OCI-LY1 (cell line): ENCODE results near the gene TENM4.

Source experiments
- H2AFZ ChIP-seq: fragments of 200-600 bp; sonication (generic), shearing (Covaris generic); 2 replicates; pipeline ENCODE4 v1.6.0; 2014; ENCODE audit warnings: antibody characterized with exemption, mild to moderate bottlenecking, low read length
- H3F3A ChIP-seq: fragments of 200-600 bp; sonication (generic), shearing (Covaris generic); 2 replicates; pipeline ENCODE4 v1.6.0; 2014; ENCODE audit warnings: mild to moderate bottlenecking, antibody characterized with exemption, low read length, moderate library complexity; ENCODE audit not compliant: insufficient read depth
- H3K27ac ChIP-seq: fragments of 200-600 bp; sonication (generic); 2 replicates; pipeline ENCODE4 v1.5.1; 2014; ENCODE audit warnings: low read length, mixed run types, mild to moderate bottlenecking, low read depth; ENCODE audit not compliant: poor library complexity, severe bottlenecking
- H3K27me3 ChIP-seq: fragments of 200-600 bp; sonication (generic); 2 replicates; pipeline ENCODE4 v1.6.0; 2014; ENCODE audit warnings: antibody characterized with exemption, mild to moderate bottlenecking, low read length, moderate library complexity; ENCODE audit not compliant: insufficient read depth
- H3K36me3 ChIP-seq: fragments of 200-600 bp; sonication (generic); 2 replicates; pipeline ENCODE4 v1.6.1; 2014; ENCODE audit warnings: mild to moderate bottlenecking, antibody characterized with exemption, low read length, moderate library complexity, mixed read lengths; ENCODE audit not compliant: insufficient read depth
- H3K4me1 ChIP-seq: fragments of 200-600 bp; sonication (generic); 2 replicates; pipeline ENCODE4 v1.5.1; 2014; ENCODE audit warnings: mild to moderate bottlenecking, low read length, moderate library complexity; ENCODE audit not compliant: insufficient read depth, severe bottlenecking
- H3K4me2 ChIP-seq: fragments of 200-600 bp; sonication (generic), shearing (Covaris generic); 2 replicates; pipeline ENCODE4 v1.6.1; 2014; ENCODE audit warnings: low read length
- H3K4me3 ChIP-seq: fragments of 200-600 bp; sonication (generic); 2 replicates; pipeline ENCODE4 v1.5.1; 2014; ENCODE audit warnings: low read length, low read depth, mild to moderate bottlenecking, mixed read lengths; ENCODE audit not compliant: poor library complexity, severe bottlenecking
- H3K79me2 ChIP-seq: fragments of 200-600 bp; shearing (Covaris generic); 2 replicates; pipeline ENCODE4 v1.6.1; 2016; ENCODE audit warnings: mixed run types, low read length, mixed read lengths; ENCODE audit not compliant: insufficient read depth
- H3K9ac ChIP-seq: fragments of 200-600 bp; sonication (generic), shearing (Covaris generic); 2 replicates; pipeline ENCODE4 v1.6.1; 2014; ENCODE audit warnings: mild to moderate bottlenecking, low read length, mixed read lengths
- H3K9me2 ChIP-seq: fragments of 200-600 bp; sonication (generic), shearing (Covaris generic); 2 replicates; pipeline ENCODE4 v1.6.1; 2014; ENCODE audit warnings: low read depth, mild to moderate bottlenecking, low read length, mixed read lengths
- H3K9me3 ChIP-seq: fragments of 200-600 bp; shearing (Covaris generic); 2 replicates; pipeline ENCODE4 v1.6.1; 2014; ENCODE audit warnings: low read length, mixed read lengths
- H4K20me1 ChIP-seq: fragments of 200-600 bp; sonication (generic), shearing (Covaris generic); 2 replicates; pipeline ENCODE4 v1.6.0; 2016; ENCODE audit warnings: mild to moderate bottlenecking, low read length; ENCODE audit not compliant: insufficient read depth
- EZH2 ChIP-seq: fragments of 200-600 bp; sonication (generic), shearing (Covaris generic); IDR thresholded peaks from 2 replicates; pipeline ENCODE4 v1.8.0; 2017; ENCODE audit warnings: borderline replicate concordance, mixed run types, mild to moderate bottlenecking, antibody characterized with exemption, low read length, moderate library complexity, mixed read lengths
- TF ChIP-seq, protein P1 (sequence below): fragments of 200-600 bp; sonication (generic), shearing (Covaris generic); IDR thresholded peaks from 2 replicates; pipeline ENCODE4 v1.5.1; 2017; ENCODE audit warnings: mild to moderate bottlenecking, antibody characterized with exemption, low read length, moderate library complexity, mixed read lengths

The TENM4 gene

DNA sequence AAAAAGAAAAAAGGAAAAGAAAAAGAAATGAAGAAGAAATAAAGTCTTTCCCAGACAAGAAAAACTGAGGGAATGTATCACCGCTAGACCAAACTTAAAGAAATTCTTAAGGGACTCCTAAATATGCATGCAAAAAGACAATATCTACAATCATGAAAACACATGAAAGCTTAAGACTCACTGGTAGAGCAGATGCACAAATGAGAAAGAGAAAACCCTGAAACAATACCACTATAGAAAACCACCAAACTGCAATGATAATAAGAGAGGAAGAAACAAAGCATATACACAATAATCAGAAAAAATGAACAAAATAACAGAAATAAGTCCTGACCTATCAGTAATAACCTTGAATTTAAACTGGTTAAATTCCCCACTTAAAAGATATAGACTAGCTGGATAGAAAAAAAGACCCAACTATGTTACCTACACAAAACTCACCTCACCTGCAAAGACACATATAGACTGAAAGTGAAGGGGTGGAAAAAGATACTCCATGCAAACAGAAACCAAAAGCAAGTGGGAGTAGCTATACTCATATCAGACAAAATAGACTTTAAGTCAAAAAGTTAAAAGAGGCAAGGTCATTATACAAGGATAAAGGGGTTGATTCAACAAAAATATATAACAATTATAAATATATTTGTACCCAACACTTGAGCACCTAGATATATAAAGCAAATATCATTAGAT lies 804.9 kb downstream of the TENM4 start:
- Histone ChIP-seq H3K4me1 (no peaks in the 10 kb centered on the region), H3K79me2 (no peaks in the 10 kb centered on the region), H3K4me3 (no peak overlapping the region), H3K9ac (no peak overlapping the region), H3K9me3 (no peaks in the 10 kb centered on the region), H3K36me3 (no peaks in the 10 kb centered on the region), H3K4me2 (no peak overlapping the region), H4K20me1 (no peaks in the 10 kb centered on the region), H3F3A (no peaks in the 10 kb centered on the region), H2AFZ (no peak overlapping the region), H3K27me3 (no peaks in the 10 kb centered on the region), H3K9me2 (no peaks in the 10 kb centered on the region), H3K27ac (no peak overlapping the region)
- TF ChIP-seq, protein P1, sequence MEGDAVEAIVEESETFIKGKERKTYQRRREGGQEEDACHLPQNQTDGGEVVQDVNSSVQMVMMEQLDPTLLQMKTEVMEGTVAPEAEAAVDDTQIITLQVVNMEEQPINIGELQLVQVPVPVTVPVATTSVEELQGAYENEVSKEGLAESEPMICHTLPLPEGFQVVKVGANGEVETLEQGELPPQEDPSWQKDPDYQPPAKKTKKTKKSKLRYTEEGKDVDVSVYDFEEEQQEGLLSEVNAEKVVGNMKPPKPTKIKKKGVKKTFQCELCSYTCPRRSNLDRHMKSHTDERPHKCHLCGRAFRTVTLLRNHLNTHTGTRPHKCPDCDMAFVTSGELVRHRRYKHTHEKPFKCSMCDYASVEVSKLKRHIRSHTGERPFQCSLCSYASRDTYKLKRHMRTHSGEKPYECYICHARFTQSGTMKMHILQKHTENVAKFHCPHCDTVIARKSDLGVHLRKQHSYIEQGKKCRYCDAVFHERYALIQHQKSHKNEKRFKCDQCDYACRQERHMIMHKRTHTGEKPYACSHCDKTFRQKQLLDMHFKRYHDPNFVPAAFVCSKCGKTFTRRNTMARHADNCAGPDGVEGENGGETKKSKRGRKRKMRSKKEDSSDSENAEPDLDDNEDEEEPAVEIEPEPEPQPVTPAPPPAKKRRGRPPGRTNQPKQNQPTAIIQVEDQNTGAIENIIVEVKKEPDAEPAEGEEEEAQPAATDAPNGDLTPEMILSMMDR, result no peak
- no peak for TF ChIP-seq EZH2

DNA sequence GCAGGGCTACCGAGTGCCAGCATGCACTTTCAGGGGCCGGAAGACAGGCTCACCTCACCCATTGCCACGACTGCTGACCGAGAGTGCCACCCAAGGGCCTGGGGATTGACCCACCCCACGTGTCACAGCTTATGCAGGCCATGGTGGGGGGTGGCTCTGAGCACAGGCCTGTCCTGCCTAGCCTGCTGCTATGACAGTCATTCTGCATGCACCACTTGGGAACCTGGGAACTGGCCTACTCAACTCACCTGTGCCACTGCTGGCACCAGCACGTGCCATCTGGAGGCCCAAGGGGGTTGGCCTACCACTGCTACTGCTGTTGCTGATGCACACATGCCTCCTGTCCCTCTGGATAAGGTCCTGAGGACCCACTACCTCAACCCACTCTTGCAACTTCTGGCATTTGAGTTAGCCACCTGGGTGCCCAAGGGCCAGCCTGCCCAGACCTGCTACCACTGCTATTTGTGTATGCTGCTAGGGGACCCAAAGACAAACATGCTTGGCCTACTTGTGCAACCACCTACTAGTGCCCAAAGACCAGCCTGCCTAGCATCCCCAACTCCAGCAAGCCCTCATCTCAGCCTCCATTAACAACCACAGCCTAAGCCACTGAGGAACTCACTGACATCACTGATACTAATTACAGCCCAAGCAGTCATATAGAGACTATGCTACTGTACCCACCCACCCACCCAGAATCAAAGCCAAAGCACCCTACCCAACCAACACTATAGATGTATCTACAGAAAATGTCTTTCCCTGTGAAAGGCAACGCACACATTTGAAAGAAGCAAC lies 807.1 kb downstream of the TENM4 start:
- H3K4me3 ChIP-seq, result no peak overlapping the region
- no peaks in the 10 kb centered on the region for H3K9me2 ChIP-seq
- H3K9me3 ChIP-seq, result peaks cover 7% of the 10 kb centered on the region; the same call in 1 of the 2 replicates
- no peaks in the 10 kb centered on the region for H3K27me3 ChIP-seq
- H3F3A ChIP-seq, result no peaks in the 10 kb centered on the region
- H2AFZ ChIP-seq, result no peak overlapping the region
- H3K4me2 ChIP-seq, result no peak overlapping the region
- H3K27ac ChIP-seq, result no peak overlapping the region
- TF ChIP-seq EZH2, result no peak
- TF ChIP-seq, protein P1, result no peak
- H3K36me3 ChIP-seq, result no peaks in the 10 kb centered on the region; the same call in 1 of the 2 replicates
- H3K79me2 ChIP-seq, result no peaks in the 10 kb centered on the region
- no peaks in the 10 kb centered on the region for H3K4me1 ChIP-seq
- H3K9ac ChIP-seq, result no peak overlapping the region
- H4K20me1 ChIP-seq, result no peaks in the 10 kb centered on the region

DNA sequence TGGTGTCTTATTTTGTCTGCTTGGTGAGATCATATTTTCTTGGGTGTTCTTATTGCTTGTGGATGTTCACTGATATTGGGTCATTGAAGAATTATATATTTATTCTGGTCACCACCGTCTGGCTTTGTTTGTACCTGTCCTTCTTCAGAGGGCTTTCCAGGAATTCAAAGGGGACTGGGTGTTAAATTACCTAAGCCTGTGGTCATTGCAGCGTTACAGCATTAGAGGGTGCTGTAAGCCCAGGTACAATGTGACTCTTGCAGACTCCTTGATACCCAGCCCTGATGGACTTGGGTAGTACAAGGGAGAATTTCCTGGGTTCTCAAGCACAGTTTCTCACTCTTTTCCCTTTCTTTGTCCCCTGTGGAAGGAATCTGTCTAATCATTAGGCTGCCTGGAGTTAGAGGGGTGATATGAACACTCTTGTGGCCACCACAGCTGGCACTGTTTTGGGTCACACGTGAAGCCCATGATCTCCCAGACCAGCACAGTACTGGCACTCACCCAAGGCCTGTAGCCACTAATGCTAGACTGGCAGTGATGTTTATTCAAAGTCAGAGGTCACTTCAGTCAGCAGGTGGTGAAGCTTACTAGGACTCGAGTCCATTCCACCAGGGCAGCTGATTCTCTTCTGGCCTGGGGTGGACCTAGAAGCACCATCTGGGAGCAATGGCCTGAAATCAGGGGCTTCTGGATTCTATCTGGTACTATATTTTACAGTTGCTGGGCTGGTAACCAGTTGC lies 810.1 kb downstream of the TENM4 start:
- no peak for TF ChIP-seq EZH2
- TF ChIP-seq, protein P1, result no peak
- no peaks in the 10 kb centered on the region for H3K9me2 ChIP-seq
- no peak overlapping the region for H3K27ac ChIP-seq
- no peak overlapping the region for H2AFZ ChIP-seq
- no peaks in the 10 kb centered on the region for H3K79me2 ChIP-seq
- no peak overlapping the region for H3K4me3 ChIP-seq
- no peak overlapping the region for H3K9ac ChIP-seq
- no peaks in the 10 kb centered on the region for H3K4me1 ChIP-seq
- no peaks in the 10 kb centered on the region; the same call in 1 of the 2 replicates for H3K36me3 ChIP-seq
- no peak overlapping the region for H3K4me2 ChIP-seq
- peaks cover 7% of the 10 kb centered on the region; the same call in 1 of the 2 replicates for H3K9me3 ChIP-seq
- H4K20me1 ChIP-seq, result no peaks in the 10 kb centered on the region
- no peaks in the 10 kb centered on the region for H3F3A ChIP-seq
- H3K27me3 ChIP-seq, result no peaks in the 10 kb centered on the region
